ACHN (cell line): Measurements from ENCODE around the gene WNT3A.

ENCODE experiments used
- DNase-seq: peaks from one replicate; pipeline ENCODE4 v3.0.0-alpha.2; 2015
- in situ Hi-C: cut with HindIII; loops from 2 replicates; pipeline ENCODE4 v1.10.0; 2017; ENCODE audit warnings: low sequenced_read_pairs, low pct_ligation_motif_present, low pct_unique_long_range_greater_than_20kb

Gene WNT3A

GRCh38 chr1:228062085-228062791 is 55.4 kb downstream of the WNT3A start:
- DNase-seq = no peak
- in situ Hi-C loops = no loop called here

GRCh38 chr1:228062812-228063211 is 56.0 kb downstream of the WNT3A start:
- in situ Hi-C loops = no loop called here
- DNase-seq = no peak

- DNase-seq = no peak
- in situ Hi-C loops = no loop called here
Measured at GRCh38 chr1:228063251-228064191, 56.7 kb downstream of the WNT3A start.

GRCh38 chr1:228064296-228064695 is 57.5 kb downstream of the WNT3A start:
- no peak for DNase-seq
- in situ Hi-C loops = no loop called here

GRCh38 chr1:228064741-228065542 is 58.1 kb downstream of the WNT3A start:
- in situ Hi-C loops = no loop called here

GRCh38 chr1:228065543-228066347 is 58.9 kb downstream of the WNT3A start:
- DNase-seq = no peak

More at GRCh38 chr1:228064741-228065542, 58.1 kb downstream of the WNT3A start:
- no peak for DNase-seq

GRCh38 chr1:228066416-228066815 is 59.6 kb downstream of the WNT3A start:
- no peak for DNase-seq
- in situ Hi-C loops = no loop called here

More at GRCh38 chr1:228065543-228066347, 58.9 kb downstream of the WNT3A start:
- in situ Hi-C loops = no loop called here

GRCh38 chr1:228066891-228067654 is 60.3 kb downstream of the WNT3A start:
- in situ Hi-C loops = no loop called here

GRCh38 chr1:228068359-228068758 is 61.6 kb downstream of the WNT3A start:
- no peak for DNase-seq
- in situ Hi-C loops = no loop called here

More at GRCh38 chr1:228066891-228067654, 60.3 kb downstream of the WNT3A start:
- DNase-seq = no peak

GRCh38 chr1:228070173-228070572 is 63.4 kb downstream of the WNT3A start:
- in situ Hi-C loops = no loop called here
- DNase-seq = no peak

GRCh38 chr1:228070851-228071250 is 64.1 kb downstream of the WNT3A start:
- in situ Hi-C loops = no loop called here
- no peak for DNase-seq

GRCh38 chr1:228071839-228072657 is 65.2 kb downstream of the WNT3A start:
- DNase-seq = no peak
- in situ Hi-C loops = no loop called here

GRCh38 chr1:228072658-228073043 is 65.9 kb downstream of the WNT3A start:
- in situ Hi-C loops = no loop called here
- no peak for DNase-seq

- no peak for DNase-seq
- in situ Hi-C loops = no loop called here
Measured at GRCh38 chr1:228073061-228073856, 66.5 kb downstream of the WNT3A start.

- in situ Hi-C loops = no loop called here
- no peak for DNase-seq
Measured at GRCh38 chr1:228073857-228074545, 67.2 kb downstream of the WNT3A start.
